ENCODE results near the gene KCND1.

Gene KCND1

GRCh38 chrX:48998391-48998790 is 26.7 kb upstream of the KCND1 start:
- H3K23ac ChIP-seq (ENCODE audit: low read length in 2 of 2): no peak overlapping the region

DNA sequence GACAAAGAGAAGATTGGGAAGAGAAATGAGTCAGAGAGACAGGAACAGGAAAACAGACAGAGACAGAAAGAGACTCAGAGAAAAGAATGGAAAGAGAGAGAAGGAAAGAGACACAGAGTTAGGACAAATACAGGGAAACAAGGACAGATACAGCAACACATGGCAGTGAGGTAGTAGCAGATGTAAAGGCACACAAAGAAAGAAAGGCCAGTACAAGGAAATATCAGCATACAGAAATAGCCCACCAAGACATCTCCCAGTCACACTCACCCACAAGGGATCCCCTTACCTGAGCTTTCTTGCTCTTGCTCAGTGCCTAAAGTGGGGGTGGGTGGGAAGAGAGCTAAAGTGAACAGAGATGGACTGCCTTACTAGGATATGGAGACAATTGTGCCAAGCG is 26.2 kb upstream of the KCND1 start:
- peaks cover 29 to 56% of the 10 kb centered on the region in 2 experiments for H3K36me3 ChIP-seq (ENCODE audit: control insufficient read depth in 1 of 2, insufficient read depth in 2 of 2, low read depth in 1 of 2, low read length in 2 of 2)
- H3K9ac ChIP-seq (ENCODE audit: low read length): no peak overlapping the region
- H4K8ac ChIP-seq (ENCODE audit: low read length): no peak overlapping the region
- peaks cover 7% of the 10 kb centered on the region for H3K4me1 ChIP-seq (ENCODE audit: control insufficient read depth, insufficient read depth, low read depth, low read length)
- H3K79me1 ChIP-seq (replicated peaks; ENCODE audit: low read length, poor library complexity, severe bottlenecking): peaks cover 10% of the 10 kb centered on the region
- DNase-seq: no peak
- H2BK5ac ChIP-seq (ENCODE audit: low read depth, low read length, poor library complexity, severe bottlenecking): no peak overlapping the region
- H3K18ac ChIP-seq (ENCODE audit: low read depth in 1 of 2, low read length in 2 of 2): no peak overlapping the region
- no peak overlapping the region for H3K4ac ChIP-seq (ENCODE audit: low read depth in 1 of 2, low read length in 2 of 2)
- H3K27me3 ChIP-seq (ENCODE audit: control insufficient read depth in 1 of 2, insufficient read depth in 1 of 2, low read length in 2 of 2): peaks cover 0 to 12% of the 10 kb centered on the region in 2 experiments
- H4K91ac ChIP-seq (ENCODE audit: low read length): no peak overlapping the region
- no peak overlapping the region for H2BK12ac ChIP-seq (ENCODE audit: low read length in 2 of 2)
- no peak overlapping the region for H2AFZ ChIP-seq (ENCODE audit: low read depth, low read length)
- no peak overlapping the region for H3K14ac ChIP-seq (ENCODE audit: low read length in 2 of 2)
- H3K27ac ChIP-seq (ENCODE audit: low read length, poor library complexity, severe bottlenecking): no peak overlapping the region
- H2AK5ac ChIP-seq (ENCODE audit: low read length, severe bottlenecking): no peak overlapping the region
- H3K9me3 ChIP-seq (ENCODE audit: control insufficient read depth, low read length): peaks cover 7% of the 10 kb centered on the region
- H3K23ac ChIP-seq (ENCODE audit: low read length in 2 of 2): no peak overlapping the region
- 90% methylated on average over 1 of the region's 1 CpG for WGBS
- H2BK120ac ChIP-seq (ENCODE audit: low read depth, low read length): no peak overlapping the region
- no peak overlapping the region for H3K4me3 ChIP-seq (ENCODE audit: insufficient read depth in 1 of 2, low read depth in 1 of 2, low read length in 2 of 2)
- H2BK15ac ChIP-seq (ENCODE audit: low read depth, poor library complexity, severe bottlenecking): no peak overlapping the region
- H3K4me2 ChIP-seq (ENCODE audit: low read length, poor library complexity, severe bottlenecking): no peak overlapping the region

More at GRCh38 chrX:48998391-48998790, 26.7 kb upstream of the KCND1 start:
- no peak for DNase-seq
- H3K27ac ChIP-seq (ENCODE audit: low read length, poor library complexity, severe bottlenecking): no peak overlapping the region
- peaks cover 24 to 51% of the 10 kb centered on the region in 2 experiments for H3K36me3 ChIP-seq (ENCODE audit: control insufficient read depth in 1 of 2, insufficient read depth in 2 of 2, low read depth in 1 of 2, low read length in 2 of 2)
- no peak overlapping the region for H3K18ac ChIP-seq (ENCODE audit: low read depth in 1 of 2, low read length in 2 of 2)
- peaks cover 0 to 12% of the 10 kb centered on the region in 2 experiments for H3K27me3 ChIP-seq (ENCODE audit: control insufficient read depth in 1 of 2, insufficient read depth in 1 of 2, low read length in 2 of 2)
- no peak overlapping the region for H3K9ac ChIP-seq (ENCODE audit: low read length)
- no peak overlapping the region for H3K4me2 ChIP-seq (ENCODE audit: low read length, poor library complexity, severe bottlenecking)
- H2BK12ac ChIP-seq (ENCODE audit: low read length in 2 of 2): no peak overlapping the region
- H3K79me1 ChIP-seq (replicated peaks; ENCODE audit: low read length, poor library complexity, severe bottlenecking): peaks cover 10% of the 10 kb centered on the region
- WGBS: 100% methylated on average over 2 of the region's 4 CpGs
- no peak overlapping the region for H4K91ac ChIP-seq (ENCODE audit: low read length)
- H2BK120ac ChIP-seq (ENCODE audit: low read depth, low read length): no peak overlapping the region
- H3K4me1 ChIP-seq (ENCODE audit: control insufficient read depth, insufficient read depth, low read depth, low read length): peaks cover 7% of the 10 kb centered on the region
- no peak overlapping the region for H2BK15ac ChIP-seq (ENCODE audit: low read depth, poor library complexity, severe bottlenecking)
- H3K4me3 ChIP-seq (ENCODE audit: insufficient read depth in 1 of 2, low read depth in 1 of 2, low read length in 2 of 2): no peak overlapping the region
- H2AK5ac ChIP-seq (ENCODE audit: low read length, severe bottlenecking): no peak overlapping the region
- no peak overlapping the region for H2BK5ac ChIP-seq (ENCODE audit: low read depth, low read length, poor library complexity, severe bottlenecking)
- no peak overlapping the region for H4K8ac ChIP-seq (ENCODE audit: low read length)
- H3K14ac ChIP-seq (ENCODE audit: low read length in 2 of 2): no peak overlapping the region
- no peak overlapping the region for H3K4ac ChIP-seq (ENCODE audit: low read depth in 1 of 2, low read length in 2 of 2)
- peaks cover 7% of the 10 kb centered on the region for H3K9me3 ChIP-seq (ENCODE audit: control insufficient read depth, low read length)
- no peak overlapping the region for H2AFZ ChIP-seq (ENCODE audit: low read depth, low read length)

DNA sequence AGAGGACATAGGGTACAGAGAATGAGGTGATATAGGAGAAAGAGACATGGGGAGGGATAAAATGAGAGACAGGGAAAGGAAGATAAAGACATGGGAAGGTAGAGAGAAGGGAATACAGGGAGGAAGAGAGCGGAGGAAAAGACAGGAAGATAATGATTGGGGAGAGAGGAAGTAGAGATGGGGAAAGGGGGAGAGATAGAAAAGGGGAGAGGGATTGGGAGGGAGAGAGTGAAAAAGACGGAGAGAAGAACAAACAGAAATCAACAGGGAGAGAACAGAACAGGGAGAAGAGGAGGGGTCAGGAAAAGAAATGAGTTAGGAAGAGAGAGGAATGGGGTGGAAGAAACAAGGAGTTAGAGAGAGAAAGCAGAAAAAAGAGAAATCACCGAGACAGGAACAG is 25.8 kb upstream of the KCND1 start:
- Histone ChIP-seq H4K8ac (ENCODE audit: low read length) (no peak overlapping the region), H3K4me2 (ENCODE audit: low read length, poor library complexity, severe bottlenecking) (no peak overlapping the region), H3K4ac (ENCODE audit: low read depth in 1 of 2, low read length in 2 of 2) (no peak overlapping the region), H4K91ac (ENCODE audit: low read length) (no peak overlapping the region), H3K18ac (ENCODE audit: low read depth in 1 of 2, low read length in 2 of 2) (no peak overlapping the region), H2BK15ac (ENCODE audit: low read depth, poor library complexity, severe bottlenecking) (no peak overlapping the region), H3K79me1 (replicated peaks; ENCODE audit: low read length, poor library complexity, severe bottlenecking) (peaks cover 10% of the 10 kb centered on the region), H2AFZ (ENCODE audit: low read depth, low read length) (no peak overlapping the region), H3K36me3 (ENCODE audit: control insufficient read depth in 1 of 2, insufficient read depth in 2 of 2, low read depth in 1 of 2, low read length in 2 of 2) (peaks cover 31 to 58% of the 10 kb centered on the region in 2 experiments), H3K14ac (ENCODE audit: low read length in 2 of 2) (no peak overlapping the region), H3K9me3 (ENCODE audit: control insufficient read depth, low read length) (peaks cover 7% of the 10 kb centered on the region), H2BK12ac (ENCODE audit: low read length in 2 of 2) (no peak overlapping the region), H3K4me3 (ENCODE audit: insufficient read depth in 1 of 2, low read depth in 1 of 2, low read length in 2 of 2) (no peak overlapping the region), H3K9ac (ENCODE audit: low read length) (no peak overlapping the region), H3K23ac (ENCODE audit: low read length in 2 of 2) (no peak overlapping the region), H2AK5ac (ENCODE audit: low read length, severe bottlenecking) (no peak overlapping the region), H3K4me1 (ENCODE audit: control insufficient read depth, insufficient read depth, low read depth, low read length) (peaks cover 7% of the 10 kb centered on the region), H3K27me3 (ENCODE audit: control insufficient read depth in 1 of 2, insufficient read depth in 1 of 2, low read length in 2 of 2) (peaks cover 0 to 12% of the 10 kb centered on the region in 2 experiments), H2BK5ac (ENCODE audit: low read depth, low read length, poor library complexity, severe bottlenecking) (no peak overlapping the region), H2BK120ac (ENCODE audit: low read depth, low read length) (no peak overlapping the region), H3K27ac (ENCODE audit: low read length, poor library complexity, severe bottlenecking) (no peak overlapping the region)
- 93% methylated on average over 3 of the region's 3 CpGs for WGBS
- no peak for DNase-seq

DNA sequence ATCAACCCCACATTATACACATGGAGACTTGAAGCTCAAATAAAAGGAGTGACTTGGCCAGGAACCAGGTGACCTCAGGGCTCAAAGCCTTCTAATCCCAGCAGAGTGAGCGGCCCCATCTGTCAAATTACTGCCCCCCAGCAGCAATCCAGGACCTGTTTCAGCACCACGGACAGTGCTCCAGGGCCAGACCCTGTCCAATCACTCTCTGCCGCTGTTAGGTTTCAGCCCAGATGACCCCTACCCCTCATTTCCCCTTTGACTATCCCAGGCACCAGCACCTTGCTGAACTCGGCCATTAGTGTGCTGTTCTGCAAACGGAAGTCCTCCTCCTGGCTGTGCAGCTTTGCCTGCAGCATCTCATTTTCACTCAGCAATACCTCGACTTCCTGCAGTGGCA is 25.3 kb upstream of the KCND1 start:
- H2BK120ac ChIP-seq (ENCODE audit: low read depth, low read length): no peak overlapping the region
- no peak for DNase-seq
- H3K18ac ChIP-seq (ENCODE audit: low read depth in 1 of 2, low read length in 2 of 2): no peak overlapping the region
- peaks cover 7% of the 10 kb centered on the region for H3K9me3 ChIP-seq (ENCODE audit: control insufficient read depth, low read length)
- no peak overlapping the region for H3K4ac ChIP-seq (ENCODE audit: low read depth in 1 of 2, low read length in 2 of 2)
- H2BK5ac ChIP-seq (ENCODE audit: low read depth, low read length, poor library complexity, severe bottlenecking): no peak overlapping the region
- 94% methylated on average over 6 of the region's 6 CpGs for WGBS
- peaks cover 33 to 59% of the 10 kb centered on the region in 2 experiments for H3K36me3 ChIP-seq (ENCODE audit: control insufficient read depth in 1 of 2, insufficient read depth in 2 of 2, low read depth in 1 of 2, low read length in 2 of 2)
- H2BK12ac ChIP-seq (ENCODE audit: low read length in 2 of 2): no peak overlapping the region
- peaks cover 7% of the 10 kb centered on the region for H3K4me1 ChIP-seq (ENCODE audit: control insufficient read depth, insufficient read depth, low read depth, low read length)
- no peak overlapping the region for H3K4me2 ChIP-seq (ENCODE audit: low read length, poor library complexity, severe bottlenecking)
- H3K23ac ChIP-seq (ENCODE audit: low read length in 2 of 2): no peak overlapping the region
- H4K8ac ChIP-seq (ENCODE audit: low read length): no peak overlapping the region
- no peak overlapping the region for H2AK5ac ChIP-seq (ENCODE audit: low read length, severe bottlenecking)
- H3K9ac ChIP-seq (ENCODE audit: low read length): no peak overlapping the region
- peaks cover 0 to 12% of the 10 kb centered on the region in 2 experiments for H3K27me3 ChIP-seq (ENCODE audit: control insufficient read depth in 1 of 2, insufficient read depth in 1 of 2, low read length in 2 of 2)
- no peak overlapping the region for H3K27ac ChIP-seq (ENCODE audit: low read length, poor library complexity, severe bottlenecking)
- H3K79me1 ChIP-seq (replicated peaks; ENCODE audit: low read length, poor library complexity, severe bottlenecking): peaks cover 10% of the 10 kb centered on the region
- no peak overlapping the region for H3K4me3 ChIP-seq (ENCODE audit: insufficient read depth in 1 of 2, low read depth in 1 of 2, low read length in 2 of 2)
- H2BK15ac ChIP-seq (ENCODE audit: low read depth, poor library complexity, severe bottlenecking): no peak overlapping the region
- H4K91ac ChIP-seq (ENCODE audit: low read length): no peak overlapping the region
- H3K14ac ChIP-seq (ENCODE audit: low read length in 2 of 2): no peak overlapping the region
- H2AFZ ChIP-seq (ENCODE audit: low read depth, low read length): no peak overlapping the region
